ENCODE results near the gene SARM1.
"Not testable (repeated sequence)": the region's sequence is repeated elsewhere in the genome, so short reads cannot be mapped to it uniquely, and the experiment has no call there.

Gene SARM1

DNA sequence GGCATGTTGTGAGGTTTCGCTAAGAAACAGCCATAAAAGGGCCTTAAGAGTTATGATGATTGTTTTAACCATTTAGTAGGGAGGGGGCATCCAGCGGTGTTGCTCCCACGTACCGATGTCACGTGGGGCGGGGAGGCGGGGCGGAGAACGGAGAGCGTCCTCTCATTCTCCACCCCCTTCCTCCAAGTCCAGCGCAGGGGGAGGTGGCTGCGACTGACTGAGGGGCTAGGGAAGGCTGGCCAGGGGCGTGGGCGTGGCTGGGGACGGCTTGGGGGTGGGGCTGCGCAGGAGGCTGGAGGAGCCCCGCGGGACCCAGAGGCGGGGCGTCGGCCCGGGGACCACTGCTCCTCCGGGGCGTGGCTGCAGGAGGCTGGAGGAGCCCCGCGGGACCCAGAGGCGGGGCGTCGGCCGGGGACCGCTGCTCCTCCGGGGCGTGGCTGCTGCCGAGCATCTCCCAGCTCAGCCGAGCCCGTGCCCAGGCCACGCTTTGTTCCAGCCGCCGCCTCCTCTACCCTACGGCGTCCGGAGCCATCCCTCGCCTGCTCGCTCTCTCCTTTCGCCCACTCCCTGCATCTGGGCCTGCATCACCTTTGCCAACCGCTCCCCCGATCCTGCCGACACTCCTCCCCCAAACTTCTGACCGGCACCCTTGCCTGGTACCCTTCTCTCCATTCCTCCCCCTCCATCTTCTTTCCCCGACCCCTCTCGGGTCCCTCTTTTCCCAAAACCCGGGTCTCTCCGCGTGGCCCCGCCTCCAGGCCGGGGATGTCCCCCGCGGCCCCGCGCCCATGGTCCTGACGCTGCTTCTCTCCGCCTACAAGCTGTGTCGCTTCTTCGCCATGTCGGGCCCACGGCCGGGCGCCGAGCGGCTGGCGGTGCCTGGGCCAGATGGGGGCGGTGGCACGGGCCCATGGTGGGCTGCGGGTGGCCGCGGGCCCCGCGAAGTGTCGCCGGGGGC lies at the start of gene SARM1:
Gene SARM1, plus strand, starts transcription at position 450 of the 958 bp plus-strand sequence. Its CDS starts 339 bp downstream, at position 789.
- peak; percentile 91 for DNase-seq

DNA sequence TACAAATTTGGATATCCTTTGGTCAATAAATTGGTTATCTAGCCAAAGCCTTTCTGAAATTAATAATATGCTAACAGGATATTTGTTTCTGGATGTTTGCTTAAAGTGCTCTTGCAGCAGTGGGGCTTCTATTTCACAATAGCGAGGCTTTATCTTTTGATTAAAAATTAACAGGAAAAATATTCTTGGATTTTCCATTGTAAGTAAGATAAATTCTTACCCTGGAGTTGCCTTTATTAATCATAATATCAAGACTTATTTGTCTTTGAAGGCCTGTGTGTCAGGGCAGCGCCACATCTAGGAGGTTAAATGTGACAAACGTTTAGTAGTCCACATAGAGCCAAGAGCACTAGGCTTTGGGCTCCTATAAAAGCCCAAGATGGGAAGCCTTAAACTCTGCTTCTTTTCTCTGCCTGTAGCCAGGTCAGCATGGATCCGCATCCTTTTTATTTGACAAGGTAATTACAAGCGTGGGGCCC lies 47.2 kb upstream of the SARM1 start:
- DNase-seq, result no peak

DNA sequence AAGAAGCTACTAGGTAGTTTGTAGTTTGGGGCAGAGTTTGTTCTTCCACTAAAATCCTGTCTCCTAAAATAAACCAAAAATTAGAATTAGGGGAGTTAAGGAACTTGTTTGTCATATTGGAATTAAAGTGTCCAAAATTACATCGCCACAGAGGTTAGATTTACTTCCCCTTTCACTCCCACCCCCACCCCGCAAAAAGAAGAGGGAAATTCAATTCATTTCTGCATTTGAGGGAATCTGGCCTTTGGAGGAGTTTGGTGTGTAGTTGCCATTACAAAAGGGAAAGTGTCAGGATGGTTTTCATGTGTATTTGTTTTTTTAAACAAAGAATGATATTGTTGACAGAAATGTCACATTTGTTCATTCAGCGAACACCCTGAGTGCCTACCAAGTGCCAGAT lies 46.7 kb upstream of the SARM1 start:
- no peak for DNase-seq

DNA sequence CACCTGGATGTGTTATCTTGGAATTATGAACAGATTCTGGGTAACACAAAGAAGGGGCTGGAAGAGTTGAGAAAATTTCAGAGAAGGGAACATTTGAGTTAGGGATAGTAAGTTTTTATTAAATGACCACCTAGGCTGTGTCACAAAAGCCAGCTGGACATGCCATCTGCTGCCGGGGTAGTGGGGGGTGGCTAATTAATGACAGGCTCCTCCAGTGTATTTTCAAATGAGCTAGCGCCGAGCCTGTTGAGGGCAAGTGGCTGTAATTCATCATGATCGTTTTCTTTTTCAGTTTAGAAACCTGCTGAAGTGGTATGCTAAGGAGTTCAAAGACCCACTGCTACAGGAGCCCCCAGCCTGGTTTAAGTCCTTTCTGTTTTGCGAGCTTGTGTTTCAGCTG lies 46.3 kb upstream of the SARM1 start:
- DNase-seq, result no peak

DNA sequence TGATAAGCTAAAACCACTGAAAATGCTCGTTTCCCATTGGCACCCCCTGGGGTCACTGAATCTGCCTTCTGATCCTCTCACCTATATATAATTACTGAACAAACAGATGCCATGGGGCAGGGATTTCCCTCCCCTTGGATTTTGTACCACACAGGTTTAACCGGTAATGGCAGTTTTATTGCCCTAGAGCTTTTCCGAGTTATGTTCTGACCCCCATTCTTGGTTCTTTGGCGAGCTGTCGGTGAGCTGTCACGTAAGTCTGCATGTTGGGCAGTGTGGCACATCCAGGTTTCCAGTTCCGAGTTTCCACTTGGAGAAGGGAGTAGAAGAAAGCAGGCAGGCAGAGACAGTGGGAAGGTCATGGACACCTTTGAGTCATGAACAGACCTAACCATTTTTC lies 45.4 kb upstream of the SARM1 start:
- DNase-seq, result no peak

DNA sequence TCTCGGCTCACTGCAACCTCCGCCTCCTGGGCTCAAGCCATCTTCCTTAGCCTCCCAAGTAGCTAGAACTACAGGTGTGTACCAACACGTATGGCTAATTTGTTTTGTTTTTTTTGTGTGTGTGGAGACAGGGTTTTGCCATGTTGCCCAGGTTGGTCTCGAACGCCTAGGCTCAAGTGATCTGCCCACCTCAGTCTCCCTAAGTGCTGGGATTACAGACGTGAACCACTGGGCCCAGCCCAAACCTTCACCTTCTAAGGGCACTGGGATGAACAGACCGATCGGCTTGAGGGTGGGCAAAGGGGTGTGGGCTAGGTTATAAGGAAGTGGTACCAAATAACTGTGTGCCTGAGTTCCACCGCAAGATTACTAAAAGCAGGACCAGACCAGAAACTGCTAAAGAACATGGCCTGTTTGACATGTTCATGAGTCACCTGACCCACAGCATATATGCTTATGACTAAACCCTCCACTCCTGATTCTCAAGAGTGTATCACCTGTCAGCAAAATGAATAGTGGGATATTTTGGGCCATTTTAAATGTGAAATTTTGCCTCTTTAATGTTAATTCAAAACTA lies 44.4 kb upstream of the SARM1 start:
- DNase-seq, result no peak

DNA sequence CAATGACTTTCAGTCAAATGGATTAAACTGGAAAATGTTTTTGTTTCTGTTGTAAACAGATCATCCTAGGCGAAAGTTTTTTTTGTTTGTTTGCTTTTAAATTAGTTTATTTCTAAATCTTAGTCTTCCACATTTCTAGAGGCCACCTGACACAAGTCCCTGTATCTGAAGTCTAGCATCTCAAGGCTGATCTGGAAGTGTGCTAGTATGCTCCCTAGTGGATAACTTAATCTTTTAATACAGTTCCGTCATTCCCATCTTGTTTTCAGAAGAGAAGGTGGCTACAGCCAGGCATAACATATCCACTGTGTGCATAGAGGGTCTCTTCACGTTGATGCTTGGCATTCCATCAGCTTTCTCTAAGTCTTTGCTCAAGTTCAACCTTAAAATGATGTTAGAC lies 43.8 kb upstream of the SARM1 start:
- DNase-seq, result no peak

DNA sequence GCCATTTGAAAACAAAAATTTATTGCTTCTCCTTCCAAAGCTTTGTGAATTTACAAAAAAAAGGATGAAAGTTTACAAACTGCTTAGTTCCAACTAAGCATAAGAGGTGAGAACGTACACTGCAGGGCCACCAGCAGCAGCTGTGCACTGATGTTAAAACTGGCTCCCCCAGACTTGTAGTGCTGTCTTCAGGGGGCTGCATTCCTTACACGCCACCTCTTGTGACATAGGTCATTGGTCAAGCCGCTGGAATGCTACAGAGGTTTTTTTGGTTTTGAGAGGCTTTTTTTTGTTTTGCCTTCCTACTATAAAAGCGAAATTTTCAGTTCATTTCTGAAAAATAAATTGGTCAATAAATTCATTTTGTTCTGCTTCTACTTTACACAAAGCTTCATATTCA lies 43.2 kb upstream of the SARM1 start:
- DNase-seq, result no peak

DNA sequence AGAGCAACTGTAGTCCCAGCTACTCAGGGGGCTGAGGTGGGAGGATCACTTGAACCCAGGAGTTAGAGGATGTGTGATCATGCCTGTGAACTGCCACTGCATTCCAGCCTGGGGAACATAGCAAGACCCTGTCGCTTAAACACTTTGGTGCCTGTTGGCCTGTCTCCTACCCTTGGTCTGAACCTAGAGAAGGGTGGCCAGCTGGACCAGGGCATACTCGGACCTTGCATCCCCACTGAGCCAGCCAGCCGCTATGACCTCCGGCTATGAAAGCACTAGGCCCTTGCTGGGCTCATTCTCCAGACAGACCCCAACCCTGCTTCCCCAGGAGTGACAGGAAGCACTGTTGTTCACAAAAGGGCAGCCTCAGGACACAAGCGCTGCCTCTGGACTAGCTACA lies 40.8 kb upstream of the SARM1 start:
- no peak for DNase-seq

DNA sequence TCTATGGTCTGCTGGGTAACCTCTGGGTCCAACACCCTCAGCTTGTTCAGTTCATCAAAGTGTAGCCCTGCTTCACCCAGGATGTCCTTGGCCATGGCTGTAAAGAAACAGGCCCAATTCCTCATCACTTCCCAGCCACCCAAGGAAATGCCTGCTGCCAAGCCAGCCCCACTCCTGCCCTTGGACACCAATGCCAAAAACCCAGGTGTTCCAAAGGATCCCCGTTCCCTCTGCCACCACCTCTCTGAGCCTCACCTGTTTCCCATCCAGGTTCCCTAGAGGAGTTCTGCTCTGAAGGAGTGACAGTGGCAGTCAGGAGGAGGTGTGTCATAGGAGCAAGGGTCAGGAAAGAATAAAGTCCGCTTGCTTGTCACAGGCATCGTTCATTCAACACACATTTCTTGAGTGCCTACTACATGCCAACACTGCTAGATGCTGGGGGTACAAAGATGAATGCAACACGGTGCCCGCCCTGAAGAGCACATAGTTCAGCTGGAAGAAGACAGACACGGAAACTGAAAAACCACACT lies 39.5 kb upstream of the SARM1 start:
- no peak for DNase-seq

DNA sequence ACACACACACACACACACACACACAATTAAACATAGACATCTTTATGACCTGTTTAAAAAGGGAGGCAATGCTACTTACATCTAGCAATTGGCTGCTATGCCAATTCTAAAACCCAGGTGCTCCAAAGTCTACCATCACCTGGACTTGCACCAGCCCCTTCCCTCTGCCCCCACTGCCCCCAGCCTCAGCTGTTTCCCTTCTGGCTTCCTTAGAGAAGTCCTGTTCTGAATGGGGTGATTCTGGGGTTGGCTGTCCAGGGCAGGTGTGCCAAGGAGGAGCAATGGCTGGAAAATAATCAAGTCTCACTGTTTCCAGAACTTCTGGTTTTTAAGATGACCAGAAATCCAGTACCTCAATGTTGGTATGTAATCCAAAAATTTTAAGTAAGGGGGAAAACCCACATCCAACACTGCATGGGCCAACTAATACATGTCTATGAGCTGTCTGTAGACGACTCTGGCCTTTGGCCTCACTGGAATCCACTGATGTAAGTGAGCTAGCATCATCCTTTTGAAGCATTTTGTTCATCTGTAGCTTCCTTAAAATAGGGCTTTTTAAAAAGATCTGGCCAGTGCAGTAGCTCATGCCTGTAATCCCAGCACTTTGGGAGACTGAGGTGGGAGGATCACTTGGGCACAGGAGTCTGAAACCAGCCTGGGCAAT lies 38.3 kb upstream of the SARM1 start:
- no peak for DNase-seq

DNA sequence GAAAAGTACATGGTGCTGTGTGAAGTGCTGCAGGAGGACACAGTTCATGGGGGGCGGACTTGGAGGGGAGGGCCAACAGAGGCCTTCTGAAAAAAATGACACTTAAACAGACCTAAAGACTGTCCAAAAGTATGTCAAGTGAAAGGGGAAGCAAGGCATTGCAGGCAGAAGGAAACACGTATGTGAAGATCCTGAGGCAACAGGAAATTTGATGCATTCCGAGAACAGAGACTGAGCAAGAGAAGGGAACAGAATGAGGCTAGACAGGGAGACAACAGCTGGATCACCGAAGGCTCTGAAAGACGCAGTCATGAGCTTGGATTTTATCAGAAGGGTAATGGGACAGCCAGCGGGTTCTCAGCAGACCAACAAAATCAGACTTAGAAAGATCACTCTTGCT lies 37.3 kb upstream of the SARM1 start:
- no peak for DNase-seq

DNA sequence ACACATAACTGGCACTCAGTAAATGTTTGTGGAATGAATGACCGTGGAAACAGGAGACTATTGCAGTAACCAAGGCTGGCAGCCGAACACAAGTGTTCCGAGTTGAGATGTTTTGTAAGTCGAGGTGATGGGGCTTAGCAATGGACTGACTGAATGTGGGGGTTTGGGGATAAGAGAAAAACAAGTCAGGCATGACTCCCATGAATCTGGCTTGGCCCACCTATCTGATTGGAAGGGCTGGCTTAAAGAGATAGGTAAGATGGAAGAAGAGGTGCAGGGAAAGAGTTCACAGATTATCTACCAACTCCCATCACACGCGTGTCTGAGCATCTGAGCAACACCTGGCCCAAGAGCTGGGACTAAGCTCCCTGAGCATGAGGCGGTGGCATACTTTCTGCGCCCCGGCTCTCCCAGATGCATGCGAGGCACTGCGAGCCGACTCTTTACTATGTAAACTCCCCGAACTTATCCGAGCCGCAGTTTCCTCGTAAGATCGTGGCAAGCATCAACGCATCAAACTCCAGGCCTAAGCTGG lies 36.8 kb upstream of the SARM1 start:
- DNase-seq, result no peak

DNA sequence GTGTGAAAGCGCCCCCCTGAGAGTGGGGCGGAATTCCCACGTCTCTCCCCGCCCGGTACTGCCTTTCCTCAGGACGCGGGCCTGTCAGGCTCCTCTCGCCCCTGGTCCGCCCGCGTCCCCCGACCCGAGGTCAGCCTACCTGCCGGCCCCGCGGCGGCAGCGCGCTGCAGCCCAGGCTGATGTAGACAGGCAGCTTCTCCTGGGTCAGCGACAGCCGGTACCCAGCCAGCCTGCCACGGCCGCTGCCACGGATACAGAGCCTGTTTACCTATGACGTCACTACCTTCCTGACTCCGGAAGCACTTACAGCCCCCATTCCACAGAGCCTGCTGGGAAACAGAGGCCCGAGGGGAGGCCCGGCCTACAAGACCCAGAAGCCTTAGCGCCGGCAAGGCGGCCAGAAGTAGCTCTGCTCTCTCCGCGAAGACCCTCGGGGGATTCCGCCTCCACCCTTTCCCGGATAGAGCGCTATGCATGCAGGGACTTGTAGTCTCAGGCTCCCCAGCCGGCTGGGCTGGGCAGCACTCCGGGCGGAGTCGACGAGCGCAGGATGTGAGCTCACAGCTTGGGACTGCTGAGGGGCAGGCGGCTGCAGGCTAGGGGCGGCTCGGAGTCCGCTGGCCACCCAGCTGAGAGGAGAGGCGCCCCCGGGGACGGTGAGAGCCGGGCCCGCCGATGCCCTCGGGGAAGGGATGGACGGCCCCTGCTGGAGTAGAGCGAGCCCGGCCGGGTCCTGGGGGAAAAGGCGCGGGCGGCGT lies 36.1 kb upstream of the SARM1 start, which contains the start of the genes IFT20 and TNFAIP1:
Gene IFT20, minus strand, starts transcription at position 272 of the 758 bp plus-strand sequence. CDS start 3,487 bp downstream, outside the sequence.
Gene TNFAIP1, plus strand, starts transcription at position 561 of the 758 bp plus-strand sequence. CDS start 3,761 bp downstream, outside the sequence.
- peak; percentile 99 for DNase-seq

DNA sequence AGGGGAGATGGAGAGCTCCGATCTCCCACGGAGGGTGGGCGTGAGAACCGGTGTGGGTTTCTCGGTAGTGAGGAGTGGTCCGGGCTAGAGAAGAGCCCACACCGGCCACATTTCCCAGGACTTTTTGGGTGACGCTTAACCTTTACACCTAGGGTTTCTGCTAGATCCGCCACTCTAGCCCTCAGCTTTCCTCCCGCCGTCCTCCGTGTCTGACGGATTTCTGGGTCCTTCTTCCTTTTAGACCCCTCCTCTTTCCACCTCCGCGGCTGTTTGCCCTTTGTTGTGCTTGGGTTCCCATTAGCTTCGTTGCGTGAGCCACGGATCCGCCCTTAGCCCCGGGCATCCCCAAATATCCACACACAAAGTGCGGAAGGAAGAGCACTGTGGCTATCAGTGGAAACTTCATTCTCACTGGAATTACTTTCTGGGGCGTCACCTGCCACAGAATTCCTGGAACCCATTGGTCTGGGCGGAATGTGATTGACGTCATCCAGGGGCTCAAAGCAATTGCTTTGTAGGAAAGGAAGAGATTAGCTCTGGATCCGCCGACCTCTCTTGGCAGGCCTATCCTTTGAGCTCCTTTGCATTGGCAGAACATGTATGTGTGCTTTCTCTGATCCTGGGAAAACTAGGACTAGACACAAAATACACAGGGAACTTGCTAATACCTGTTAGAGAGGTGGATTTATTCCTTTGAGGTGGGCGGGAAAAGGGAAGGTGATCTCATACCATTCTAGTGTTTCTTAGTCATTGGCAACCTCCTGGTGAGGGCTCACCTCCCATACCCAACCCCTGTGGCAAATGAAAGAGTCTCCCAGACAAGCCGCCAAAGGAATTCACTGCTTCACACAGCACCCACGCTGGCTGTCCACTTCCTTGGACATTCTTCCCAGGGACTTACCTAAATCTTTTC lies 35.3 kb upstream of the SARM1 start:
- peak; percentile 30 for DNase-seq

DNA sequence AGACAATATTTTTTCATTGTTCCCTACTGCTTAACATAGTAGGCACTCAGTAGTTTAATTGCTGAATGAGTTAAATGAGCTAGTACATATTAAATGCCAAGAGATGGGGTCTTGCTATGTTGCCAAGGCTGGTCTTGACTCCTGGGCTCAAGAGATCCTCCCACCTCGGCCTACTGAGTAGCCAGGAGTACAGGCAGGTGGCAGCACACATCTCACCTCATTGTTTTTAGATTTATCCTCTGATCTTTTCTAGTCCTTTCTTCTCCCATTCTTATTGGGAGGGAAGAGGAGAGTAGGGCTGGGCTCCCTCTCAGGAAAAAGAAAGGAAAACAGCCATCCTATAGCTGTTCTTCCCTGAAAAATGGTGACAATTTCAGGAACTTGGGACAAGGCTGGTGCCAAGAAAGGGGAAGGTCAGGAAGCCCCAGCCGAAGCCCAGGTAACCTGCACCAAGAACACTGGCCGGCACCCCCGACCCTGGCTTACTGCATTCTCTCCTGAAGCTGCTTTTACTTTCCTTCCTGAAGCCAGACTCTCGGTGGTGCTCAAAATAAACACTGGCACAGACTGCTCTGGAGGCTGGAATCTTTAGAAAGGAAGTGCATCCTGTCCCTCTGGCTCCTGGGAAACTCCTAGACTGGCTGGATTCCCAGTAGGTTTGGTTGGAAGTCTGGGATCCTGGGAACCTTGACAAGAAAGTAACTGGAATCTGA lies 33.3 kb upstream of the SARM1 start:
- DNase-seq, result no peak

DNA sequence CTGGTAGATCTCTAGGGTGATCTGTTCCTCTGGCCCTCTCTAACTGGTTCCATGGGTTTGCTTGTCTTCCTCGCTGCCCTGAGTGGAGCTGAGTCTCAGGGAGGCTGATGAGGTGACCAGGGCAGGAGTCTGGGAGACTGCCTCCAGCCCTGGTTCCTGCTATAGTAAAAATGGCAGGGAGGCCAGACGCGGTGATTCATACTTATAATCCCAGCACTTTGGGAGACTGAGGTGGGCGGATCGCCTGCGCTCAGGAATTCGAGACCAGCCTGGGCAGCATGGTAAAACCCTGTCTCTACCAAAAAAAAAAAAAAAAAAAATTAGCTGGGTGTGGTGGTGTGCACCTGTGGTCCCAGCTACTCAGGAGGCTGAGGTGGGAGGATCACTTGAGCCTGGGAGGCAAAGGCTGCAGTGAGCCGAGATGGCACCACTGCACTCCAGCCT lies 32.7 kb upstream of the SARM1 start:
- not testable (repeated sequence) for DNase-seq

DNA sequence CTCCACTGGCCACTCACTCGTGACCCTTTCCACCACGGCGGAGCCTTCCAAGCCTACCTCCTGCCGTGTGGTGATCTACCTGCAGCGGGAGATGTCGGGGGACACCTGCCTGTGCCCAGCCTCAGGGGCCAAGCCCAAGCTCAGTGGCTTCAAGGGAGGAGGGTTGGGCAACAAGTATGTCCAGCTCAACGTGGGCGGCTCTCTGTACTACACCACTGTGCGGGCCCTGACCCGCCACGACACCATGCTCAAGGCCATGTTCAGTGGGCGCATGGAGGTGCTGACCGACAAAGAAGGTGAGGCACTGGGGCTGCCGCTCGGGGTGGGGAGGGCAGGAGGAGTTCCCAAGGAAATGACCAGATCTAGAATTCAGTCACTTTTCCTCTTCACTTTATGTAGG lies 32.1 kb upstream of the SARM1 start:
- no peak for DNase-seq

DNA sequence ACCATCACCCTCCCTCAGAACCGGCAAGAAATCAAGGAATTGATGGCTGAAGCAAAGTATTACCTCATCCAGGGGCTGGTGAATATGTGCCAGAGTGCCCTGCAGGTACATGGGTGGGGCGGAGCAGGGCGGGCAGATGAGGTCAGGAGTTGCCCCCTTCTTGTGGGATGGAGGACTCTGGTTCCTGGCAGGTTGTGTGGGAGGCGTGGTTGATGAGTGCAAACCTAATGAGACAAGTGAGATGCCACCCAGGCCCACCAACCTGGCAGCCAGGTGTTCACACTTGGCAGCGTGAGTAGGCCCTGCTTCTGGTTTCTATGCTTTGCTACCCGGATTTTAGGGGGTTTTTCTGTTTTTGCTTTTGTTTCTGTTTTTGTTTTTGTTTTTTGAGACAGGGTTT lies 31.1 kb upstream of the SARM1 start:
- no peak for DNase-seq

DNA sequence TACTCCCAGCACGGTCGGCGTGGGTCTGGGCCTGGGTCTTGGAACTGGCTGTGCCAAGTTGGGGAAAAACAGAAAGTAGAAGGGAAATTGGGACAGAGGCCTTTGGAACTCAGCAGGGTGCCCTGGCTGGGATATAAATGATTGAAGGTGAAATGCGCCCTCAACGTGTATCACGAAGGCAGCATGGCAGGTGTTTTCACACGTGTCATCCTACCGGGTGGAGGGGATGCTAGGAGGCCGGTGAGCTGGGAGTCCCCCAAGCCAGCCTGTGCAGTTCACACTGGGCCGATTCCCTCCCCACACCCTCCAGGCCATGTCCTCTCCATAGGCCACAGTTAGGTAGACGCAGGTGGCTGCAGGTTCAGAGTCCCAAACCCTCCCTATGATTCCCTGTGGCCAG lies 30.0 kb upstream of the SARM1 start:
- no peak for DNase-seq

Measured in CD4-positive, alpha-beta T cell treated with Interleukin-12 subunit alpha and Interleukin-12 subunit beta, for 1 hour (primary cell).